GM12875 (cell line): ENCODE measurements around the gene DYRK3.
A peak's percentile ranks its signal among the peaks of the same experiment; 100 is the strongest.
"Not testable (repeated sequence)": the region's sequence is repeated elsewhere in the genome, so short reads cannot be mapped to it uniquely, and the experiment has no call there.

Experiments
- H3K4me3 ChIP-seq: one replicate; pipeline ENCODE4 v1.5.1; 2011; ENCODE audit warnings: low read depth, low read length, control low read depth
- TF ChIP-seq, protein P1 (sequence below): IDR thresholded peaks from 2 replicates; pipeline ENCODE4 v1.5.1; 2011; ENCODE audit warnings: low read depth, mild to moderate bottlenecking, control low read depth, inconsistent platforms, low read length, moderate library complexity, borderline replicate concordance; ENCODE audit not compliant: insufficient read depth

Gene DYRK3

DNA sequence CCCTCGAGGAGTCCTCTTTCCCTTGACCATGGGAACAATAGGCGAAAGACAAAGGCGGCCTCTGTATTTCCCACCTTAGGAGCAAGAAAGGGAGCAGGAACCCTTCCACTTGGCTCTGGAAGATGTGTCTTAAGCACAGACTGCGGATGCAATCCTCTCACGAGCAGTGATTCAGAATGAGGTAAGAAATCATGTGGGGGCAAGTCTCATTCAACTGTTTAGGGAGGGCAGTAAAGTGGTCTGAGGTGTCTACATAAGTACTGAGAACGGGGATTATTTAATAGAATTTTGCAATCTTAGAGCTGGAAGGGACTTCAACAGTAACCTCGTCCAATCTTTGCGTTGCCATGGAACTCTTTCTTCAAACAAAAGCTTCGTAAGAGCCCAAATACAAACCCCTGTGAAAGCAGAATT lies 1.6 kb upstream of the DYRK3 start:
- H3K4me3 ChIP-seq, result no peak overlapping the region
- TF ChIP-seq, protein P1, sequence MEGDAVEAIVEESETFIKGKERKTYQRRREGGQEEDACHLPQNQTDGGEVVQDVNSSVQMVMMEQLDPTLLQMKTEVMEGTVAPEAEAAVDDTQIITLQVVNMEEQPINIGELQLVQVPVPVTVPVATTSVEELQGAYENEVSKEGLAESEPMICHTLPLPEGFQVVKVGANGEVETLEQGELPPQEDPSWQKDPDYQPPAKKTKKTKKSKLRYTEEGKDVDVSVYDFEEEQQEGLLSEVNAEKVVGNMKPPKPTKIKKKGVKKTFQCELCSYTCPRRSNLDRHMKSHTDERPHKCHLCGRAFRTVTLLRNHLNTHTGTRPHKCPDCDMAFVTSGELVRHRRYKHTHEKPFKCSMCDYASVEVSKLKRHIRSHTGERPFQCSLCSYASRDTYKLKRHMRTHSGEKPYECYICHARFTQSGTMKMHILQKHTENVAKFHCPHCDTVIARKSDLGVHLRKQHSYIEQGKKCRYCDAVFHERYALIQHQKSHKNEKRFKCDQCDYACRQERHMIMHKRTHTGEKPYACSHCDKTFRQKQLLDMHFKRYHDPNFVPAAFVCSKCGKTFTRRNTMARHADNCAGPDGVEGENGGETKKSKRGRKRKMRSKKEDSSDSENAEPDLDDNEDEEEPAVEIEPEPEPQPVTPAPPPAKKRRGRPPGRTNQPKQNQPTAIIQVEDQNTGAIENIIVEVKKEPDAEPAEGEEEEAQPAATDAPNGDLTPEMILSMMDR, result no peak

DNA sequence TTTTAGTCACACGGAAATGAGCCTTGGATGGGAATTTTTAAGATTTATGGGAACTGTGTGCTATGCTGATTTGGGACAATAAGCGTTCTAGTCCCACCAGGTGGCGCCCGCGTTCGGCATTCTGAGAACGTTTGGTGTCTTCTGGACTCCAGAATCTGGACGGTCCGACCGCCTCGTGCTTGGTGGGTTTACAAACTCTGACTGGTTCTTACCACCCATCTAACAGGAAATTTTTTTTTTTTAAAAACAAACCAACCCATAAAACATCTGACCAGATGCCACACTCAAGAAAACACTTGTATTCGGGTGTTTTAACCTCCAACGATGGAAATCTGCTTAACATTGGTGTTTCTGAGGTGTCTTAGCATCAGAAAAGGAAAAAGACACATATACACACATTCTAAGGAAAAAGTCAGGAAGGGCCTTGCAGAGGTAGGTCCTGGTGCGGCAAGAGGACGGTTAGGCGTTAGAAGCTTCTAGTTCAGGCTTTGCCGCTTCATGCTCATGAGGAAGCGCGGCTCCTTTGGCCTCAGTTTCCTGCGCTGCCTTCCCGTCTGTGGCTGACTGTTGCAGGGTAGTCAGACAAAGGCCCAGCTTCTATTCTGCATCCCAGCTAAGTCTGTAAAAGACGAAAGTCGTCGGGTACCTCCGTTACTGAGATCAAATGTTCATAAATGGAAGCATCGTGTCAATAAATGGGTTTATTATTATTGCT lies 814 bp upstream of the DYRK3 start:
- TF ChIP-seq, protein P1, result peak; percentile 78
- peak overlapping the region; percentile 95 for H3K4me3 ChIP-seq

DNA sequence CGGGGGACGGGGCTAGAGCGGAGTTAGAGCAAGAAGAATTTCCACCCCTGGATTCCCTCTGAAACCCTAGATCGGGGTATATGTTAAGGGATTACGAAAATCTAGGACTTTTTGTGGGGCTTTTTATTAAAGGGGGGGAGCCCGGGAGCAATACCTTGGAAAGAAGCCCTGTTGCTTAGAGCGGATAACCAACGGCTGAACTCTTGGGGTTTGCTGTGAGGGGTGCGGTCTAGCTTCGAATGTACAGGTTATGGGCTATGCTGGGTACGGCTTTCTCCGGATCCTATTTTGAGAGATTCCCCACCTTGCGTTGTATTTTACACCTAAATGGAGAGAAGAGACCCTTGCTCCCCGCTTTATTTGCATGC lies 626 bp downstream of the DYRK3 start:
- TF ChIP-seq, protein P1, result no peak
- peak overlapping the region; percentile 95 for H3K4me3 ChIP-seq

DNA sequence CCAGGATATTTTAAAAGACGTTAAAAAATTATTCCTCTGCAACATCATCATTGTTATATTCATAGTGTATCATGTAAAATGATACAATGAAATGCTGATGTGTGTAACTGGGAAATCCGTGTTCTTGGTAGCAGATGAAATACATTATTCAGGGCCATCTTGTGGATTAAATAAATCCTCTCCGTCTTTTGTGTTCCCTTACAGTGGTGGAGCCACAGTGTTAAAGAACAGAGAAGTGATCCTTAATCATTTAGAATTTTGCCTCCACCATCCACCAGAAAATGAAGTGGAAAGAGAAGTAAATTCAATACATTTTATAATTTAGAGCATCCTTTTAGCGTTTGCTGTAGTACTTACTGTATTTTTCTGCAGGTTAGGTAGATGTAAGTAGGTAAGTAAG lies 1.3 kb downstream of the DYRK3 start:
- H3K4me3 ChIP-seq, result no peak overlapping the region

DNA sequence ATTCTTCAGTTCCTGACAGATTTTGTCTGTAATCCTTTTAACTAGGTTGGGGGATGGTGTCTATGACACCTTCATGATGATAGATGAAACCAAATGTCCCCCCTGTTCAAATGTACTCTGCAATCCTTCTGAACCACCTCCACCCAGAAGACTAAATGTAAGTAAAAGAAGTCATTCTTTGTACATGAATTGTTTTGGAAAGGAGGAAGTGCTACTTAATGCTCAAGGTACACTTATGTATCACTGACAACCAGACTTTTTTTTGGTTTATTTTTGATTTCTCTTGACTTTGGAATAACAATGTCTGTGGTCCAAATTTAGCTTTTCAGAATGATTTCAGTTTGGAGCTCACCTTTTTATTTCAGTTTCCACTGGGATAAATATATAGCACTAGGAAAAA lies 2.3 kb downstream of the DYRK3 start:
- no peak overlapping the region for H3K4me3 ChIP-seq
- TF ChIP-seq, protein P1, result no peak

More for the DNA sequence above, 1.3 kb downstream of the DYRK3 start:
- TF ChIP-seq, protein P1, result no peak

DNA sequence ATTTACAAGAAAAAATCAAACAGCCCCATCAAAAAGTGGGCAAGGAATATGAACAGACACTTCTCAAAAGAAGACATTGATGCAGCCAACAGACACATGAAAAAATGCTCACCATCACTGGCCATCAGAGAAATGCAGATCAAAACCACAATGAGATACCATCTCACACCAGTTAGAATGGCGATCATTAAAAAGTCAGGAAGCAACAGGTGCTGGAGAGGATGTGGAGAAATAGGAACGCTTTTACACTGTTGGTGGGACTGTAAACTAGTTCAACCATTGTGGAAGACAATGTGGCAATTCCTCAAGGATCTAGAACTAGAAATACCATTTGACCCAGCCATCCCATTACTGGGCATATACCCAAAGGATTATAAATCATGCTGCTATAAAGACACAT lies 6.7 kb downstream of the DYRK3 start:
- H3K4me3 ChIP-seq, result not testable (repeated sequence)

DNA sequence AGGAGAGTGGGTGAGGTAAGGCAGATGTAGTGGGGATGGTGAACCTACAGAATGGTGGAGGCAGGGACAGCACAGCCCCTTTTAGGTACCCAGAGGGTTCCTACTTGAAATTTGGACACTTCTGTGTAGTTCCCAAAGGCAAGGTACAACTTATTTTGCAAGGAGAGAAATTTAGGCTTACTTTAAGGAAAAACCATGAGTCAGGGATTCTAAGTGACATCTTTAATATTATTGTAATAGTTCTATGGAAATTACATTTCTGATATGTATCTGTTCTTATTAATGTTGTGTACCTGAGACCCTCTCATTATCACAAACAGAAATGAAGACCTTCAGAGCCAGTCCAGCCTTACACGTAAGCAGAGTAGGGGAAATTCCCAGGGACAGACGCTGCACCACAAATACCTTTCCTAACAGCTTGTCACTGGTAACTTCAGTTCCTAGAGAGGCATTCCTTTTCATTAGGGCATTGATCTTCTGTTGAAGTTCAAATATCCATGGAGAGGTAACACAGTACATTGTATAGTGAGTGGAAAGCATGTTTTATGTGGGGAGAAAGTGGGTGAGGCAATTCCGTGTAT lies 7.9 kb downstream of the DYRK3 start:
- TF ChIP-seq, protein P1, result no peak
- no peak overlapping the region for H3K4me3 ChIP-seq
